Measurements from ENCODE around the gene S100A4.

DNA sequence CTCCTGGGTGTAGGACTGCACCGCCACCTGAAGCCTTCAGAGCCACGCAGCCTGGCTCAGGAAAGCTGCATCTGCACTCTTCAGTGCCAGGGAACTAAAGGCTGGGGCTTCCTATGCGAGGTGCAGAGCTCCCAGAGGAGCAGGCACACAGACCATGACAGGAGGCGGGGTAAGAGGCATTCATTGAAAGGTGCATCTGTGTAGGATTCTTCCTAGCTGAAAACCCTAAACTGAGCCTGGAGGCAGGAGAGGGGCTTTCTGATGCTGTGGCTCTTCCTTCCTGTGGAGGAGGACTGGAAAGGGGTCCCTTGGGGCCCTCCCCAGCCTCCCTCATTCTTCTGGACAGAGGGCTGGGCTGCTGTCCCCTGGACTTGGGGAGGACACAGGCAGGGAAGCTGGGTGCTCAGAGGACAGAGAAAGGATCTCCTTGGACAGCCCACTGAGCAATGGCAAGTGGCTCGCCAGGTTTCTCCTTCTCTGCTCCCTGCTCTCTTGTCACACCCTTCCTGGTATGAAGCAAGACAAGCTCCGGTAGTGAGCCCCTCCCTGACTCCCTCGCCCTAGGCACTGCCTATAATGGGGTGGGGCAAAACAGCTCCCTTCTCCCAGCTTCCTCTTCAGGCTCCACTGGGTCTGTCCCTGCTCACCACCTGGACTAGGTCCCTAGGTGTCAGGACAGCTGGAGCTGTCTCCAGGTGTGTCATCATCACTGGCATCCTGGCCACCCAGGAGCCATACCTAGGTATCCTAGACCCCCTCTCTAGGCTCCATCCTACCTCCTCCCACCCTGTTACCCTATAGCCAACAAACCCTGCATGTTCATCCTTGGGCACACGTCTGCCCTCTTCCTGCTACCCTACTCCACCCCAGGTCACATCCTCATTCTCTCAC, 29.9 kb downstream of the S100A4 start:
- TF ChIP-seq, protein P1, sequence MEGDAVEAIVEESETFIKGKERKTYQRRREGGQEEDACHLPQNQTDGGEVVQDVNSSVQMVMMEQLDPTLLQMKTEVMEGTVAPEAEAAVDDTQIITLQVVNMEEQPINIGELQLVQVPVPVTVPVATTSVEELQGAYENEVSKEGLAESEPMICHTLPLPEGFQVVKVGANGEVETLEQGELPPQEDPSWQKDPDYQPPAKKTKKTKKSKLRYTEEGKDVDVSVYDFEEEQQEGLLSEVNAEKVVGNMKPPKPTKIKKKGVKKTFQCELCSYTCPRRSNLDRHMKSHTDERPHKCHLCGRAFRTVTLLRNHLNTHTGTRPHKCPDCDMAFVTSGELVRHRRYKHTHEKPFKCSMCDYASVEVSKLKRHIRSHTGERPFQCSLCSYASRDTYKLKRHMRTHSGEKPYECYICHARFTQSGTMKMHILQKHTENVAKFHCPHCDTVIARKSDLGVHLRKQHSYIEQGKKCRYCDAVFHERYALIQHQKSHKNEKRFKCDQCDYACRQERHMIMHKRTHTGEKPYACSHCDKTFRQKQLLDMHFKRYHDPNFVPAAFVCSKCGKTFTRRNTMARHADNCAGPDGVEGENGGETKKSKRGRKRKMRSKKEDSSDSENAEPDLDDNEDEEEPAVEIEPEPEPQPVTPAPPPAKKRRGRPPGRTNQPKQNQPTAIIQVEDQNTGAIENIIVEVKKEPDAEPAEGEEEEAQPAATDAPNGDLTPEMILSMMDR (conservative IDR thresholded peaks at IDR 0.05; ENCODE audit: low read length), result no peak
- TF ChIP-seq EZH2phosphoT487 (IDR thresholded peaks at IDR 0.05; ENCODE audit: borderline replicate concordance), result no peak

All from Loucy (cell line).